Stimulated activated CD4-positive, alpha-beta T cell treated with anti-CD3 and anti-CD28 coated beads, TNF-alpha, amount 100 ng/mL, for 24 hours (primary cell): Measurements from ENCODE around the gene CFAP74.

Source experiments
- DNase-seq, 3 experiments: peaks; one replicate each; pipeline ENCODE4 v3.0.0-alpha.2; 2020; ENCODE audit warnings: low read depth in 3 of 3

Gene CFAP74

DNA sequence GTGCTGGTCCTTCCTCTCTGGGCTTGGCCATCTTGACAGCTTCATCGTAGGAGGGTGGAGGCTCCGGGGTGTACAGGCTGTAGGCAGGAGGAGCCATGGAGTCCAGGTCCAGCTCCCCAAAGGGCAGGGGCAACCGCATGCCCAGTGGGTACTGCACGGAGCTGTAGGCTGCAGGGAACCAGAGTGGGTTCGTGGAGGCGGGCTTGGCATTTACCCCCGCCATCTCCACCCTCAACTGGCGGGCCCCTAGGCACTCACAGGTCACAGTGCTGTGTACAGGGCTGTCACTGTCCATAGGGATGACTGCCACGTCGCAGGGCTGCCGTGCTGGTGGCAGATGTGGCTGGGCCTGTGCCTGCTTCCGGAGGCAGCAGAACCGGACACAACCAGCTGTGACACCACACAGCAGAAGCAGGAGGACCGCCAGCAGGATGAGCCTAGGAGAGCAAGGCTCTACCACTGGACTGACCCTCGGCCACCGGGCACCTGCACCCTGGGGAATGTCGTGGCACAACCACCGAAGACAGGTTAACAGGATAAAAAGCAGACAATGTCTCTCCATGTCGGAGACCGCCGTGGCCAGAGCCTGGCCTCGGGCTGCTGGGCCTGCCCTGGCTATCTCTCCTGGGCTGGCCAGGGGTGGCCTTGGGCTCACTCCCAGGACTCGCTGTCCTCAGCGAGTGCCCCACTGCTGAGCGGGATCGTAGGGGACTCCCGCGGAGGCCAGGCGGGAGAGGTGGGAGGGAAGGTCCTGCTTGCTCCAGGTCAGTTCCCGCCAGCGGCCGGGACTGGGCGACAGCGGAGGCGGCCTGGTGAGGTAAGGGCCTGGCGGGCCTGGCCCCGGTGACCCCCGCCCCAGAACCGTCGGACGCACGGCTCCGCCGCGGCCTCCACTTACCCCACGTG, 85.3 kb downstream of the CFAP74 start:
- no peak for DNase-seq

DNA sequence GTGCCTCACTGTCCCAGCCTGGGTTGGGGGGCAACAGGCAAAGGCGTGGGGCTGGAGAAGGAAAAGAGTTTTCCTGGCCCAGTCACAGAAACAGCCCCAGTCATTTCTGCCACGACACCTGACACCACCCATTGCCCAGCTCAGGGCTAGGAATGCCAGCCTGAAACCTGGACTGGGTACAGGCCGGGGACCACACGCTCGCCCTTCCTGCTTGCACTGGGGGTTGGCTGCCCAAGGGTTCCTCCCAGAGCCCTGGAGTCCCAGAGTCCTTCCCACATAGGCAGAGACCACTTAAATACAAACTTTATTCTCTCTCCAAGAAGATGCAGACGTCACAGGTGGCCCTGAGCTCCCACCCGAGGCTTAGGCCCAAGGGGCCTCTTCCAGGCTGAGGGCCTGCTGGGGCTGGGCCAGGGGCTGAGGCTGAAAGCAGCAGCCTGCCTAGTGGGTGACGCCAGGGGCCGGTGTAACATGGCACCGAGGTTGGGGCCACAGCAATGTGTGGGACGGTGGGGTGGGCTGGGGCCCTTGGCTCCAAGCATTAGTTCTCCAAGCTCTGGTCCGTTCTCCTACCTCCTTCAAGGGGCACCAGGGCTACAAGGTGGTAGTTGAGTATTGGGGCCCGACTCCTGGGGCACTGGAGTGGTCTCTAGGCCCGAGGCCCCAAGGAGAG, 86.1 kb downstream of the CFAP74 start:
- no peak for DNase-seq

DNA sequence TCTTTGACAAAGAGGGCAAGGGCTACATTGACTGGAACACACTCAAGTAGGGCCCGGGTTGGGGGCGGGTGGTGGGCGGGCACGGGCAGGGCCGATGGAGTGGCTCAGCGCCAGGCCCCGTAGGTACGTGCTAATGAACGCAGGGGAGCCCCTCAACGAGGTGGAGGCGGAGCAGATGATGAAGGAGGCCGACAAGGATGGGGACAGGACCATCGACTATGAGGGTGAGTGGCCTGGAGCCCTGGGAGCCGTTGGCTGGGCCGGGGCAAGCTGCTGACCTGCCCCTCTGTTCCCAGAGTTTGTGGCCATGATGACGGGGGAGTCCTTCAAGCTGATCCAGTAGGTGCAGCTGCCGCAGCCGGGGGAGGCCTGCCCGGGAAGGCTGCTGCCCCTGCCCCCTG, 86.7 kb downstream of the CFAP74 start:
- no peak for DNase-seq

DNA sequence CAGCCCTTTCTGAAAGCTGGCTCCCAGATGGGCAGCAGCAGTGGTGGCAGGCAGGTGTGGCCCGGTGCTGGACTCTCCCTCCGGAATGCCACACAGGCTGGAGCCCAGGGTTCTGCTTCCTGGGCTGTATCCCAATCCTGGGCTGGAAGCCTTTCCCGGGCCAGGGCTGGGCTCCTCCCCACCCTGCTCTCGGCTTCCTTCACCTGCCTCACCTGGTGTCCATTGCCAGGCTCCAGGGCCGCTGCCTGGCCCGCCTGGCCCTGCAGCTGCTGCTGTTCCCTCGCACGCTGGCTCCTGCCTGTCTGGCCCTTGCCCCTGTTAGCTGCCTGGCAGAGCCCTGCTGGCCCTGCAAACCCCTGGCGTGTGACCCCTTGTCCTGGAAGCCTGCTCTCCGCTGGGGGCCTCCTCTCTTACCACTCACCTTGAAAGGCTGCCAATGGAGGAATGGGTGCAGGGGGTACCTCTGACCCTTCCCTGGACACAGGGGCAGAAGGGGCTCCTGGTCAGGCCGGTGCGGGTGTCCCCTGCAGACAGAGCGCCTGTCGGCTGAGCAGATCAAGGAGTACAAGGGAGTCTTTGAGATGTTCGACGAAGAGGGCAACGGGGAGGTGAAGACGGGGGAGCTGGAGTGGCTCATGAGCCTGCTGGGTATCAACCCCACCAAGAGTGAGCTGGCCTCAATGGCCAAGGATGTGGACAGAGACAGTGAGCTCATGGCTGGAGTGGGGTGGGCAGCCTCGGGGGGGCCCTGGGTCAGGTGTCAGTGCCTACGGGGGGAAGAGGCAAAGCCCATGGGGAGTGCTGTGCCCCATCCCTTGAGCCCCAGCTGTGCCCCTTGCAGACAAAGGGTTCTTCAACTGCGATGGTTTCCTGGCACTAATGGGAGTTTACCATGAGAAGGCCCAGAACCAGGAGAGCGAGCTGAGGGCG, 87.4 kb downstream of the CFAP74 start:
- DNase-seq = no peak

DNA sequence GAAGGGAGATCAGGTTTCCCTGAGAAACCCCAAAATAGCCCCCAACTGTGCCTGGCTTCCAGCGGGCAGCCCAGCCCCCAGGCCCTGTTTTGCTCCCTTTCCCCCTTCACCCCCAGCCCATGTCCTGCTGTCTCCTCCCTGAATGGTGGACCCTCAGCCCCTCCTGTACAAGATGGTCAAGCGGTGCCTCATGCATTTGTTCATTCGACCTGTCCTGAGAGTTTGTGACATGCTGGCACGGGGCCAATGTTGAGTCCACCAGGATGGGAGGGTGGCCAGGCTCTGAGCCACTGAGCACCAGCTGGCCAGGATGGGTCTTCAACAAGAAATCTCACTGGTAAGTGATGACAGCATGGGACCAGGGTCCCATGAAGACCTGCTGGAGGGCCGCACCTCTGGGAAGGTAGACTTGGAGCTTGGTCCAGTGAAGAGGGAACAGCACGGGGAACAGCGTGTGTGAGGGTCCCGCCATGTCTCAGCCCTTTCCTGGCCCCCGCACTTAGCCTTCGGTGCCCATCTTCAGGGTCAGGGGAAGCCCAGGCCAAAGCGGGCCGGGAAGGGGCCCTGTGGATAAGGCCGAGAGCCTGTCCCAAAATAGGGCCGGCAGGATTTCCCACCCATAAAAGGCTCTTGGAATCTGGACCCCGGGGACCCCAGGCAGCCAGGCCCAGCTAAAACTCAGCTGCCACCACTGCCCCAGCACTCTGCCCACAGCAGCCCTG, 88.5 kb downstream of the CFAP74 start, which contains the start of gene CALML6:
Gene CALML6, plus strand, starts transcription at position 290 of the 722 bp plus-strand sequence. Its CDS starts 21 bp downstream, at position 311.
- no peak for DNase-seq

DNA sequence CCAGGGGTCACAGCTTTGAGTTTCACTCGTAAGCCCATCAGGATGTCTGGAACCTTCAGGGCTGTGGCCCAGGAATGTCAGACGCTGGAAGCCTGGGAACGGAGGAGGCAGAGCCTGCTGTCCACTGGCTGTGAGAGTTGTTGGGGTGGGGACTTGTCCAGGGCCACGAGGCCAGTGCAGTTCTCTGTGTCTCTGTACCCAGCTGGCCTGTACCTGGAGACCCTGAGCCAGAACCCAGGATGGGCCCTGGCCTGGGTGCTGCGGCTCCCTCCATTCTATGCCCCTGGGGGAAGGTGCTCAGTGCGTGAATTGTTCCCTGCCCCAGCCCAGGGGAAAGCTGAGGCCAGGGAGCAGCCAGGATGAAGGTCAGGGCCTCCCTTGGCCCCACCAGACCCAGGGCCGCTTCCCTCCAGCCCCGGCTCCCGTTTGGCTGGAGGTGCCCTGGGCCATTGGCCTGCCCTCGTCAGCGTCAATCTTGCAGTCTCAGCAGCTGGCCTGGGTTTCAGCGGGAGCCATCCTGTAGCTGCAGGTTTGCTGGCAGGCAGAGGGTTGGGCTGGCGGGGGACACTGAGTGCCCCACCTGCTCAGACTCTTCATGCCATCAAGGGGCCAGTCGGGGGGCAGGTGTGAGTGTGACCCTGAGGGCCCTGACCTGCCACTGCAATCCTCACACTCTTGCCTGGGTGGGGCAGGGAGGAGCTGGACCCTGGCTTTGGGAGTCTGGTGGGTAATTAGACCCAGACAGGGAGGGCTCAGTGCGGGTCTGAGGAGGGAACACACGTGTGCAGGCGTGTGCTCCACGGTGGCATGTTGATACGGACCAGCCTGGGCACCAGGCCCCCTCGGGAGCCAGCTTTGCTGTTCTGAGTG, 89.2 kb downstream of the CFAP74 start:
- DNase-seq = no peak

DNA sequence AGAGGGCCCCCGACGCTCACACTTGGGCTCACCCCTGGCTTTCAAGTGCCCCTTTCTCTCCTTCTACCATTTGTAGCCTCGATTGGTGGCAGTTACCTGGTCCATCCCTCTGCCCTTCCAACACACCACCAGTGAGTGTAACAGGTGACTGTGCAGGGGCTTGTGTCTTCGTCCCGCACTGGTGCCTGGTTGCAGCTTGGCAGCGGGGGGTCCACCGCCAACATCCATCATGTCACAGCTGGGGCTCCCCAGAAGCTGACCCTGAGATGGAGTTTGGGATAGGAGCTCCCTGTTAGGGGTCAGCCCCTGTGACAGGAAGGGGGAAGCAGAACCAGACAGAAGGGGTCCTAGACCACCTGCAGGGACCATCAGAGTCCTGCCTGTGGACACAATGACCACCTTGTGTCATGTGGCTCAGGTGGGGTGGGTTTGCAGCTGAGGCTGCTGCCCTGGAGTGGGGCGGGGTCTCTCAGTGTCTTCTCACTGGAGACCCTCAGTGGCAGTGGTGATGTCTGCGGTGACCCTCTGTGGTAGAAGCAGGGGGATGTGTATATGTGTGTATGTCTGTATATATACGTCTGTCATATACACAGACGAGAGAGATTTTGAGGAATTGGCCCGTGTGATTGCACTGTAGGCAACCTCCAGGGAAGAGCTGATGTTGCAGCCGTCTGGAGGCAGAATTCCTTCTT, 92.1 kb downstream of the CFAP74 start:
- no peak for DNase-seq

DNA sequence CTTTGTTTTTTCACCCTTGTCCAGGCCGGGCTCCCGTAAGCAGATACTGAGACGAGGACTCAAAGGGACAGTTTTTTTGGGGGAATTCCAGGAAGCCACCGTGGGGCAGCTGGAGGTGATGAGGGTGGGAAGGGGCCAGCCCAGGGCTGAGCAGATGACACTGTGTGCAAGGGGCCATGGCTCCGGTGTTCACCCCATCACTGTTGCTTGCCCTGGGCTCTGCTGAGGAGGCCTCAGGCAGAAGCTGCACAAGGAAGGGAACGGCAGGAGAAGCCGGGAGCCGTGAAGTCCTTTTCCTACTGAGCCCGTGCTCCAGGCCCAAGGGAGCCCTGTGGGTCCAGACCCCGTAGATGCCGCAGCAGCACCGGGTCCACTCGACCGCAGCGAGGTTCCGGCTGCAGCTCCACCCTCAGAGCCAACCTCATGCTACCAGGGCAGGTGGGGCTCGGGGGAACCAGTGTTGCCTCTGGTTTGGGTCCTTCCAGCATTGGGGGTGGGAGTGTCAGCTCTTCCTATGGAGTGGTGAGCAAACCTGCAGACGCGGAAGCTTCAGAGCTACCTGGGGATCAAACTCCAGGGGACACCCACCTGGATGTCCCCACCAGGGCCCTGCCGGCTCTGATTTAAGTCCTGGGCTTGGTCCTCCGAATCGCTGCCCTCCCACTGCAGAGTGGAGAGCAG, 92.8 kb downstream of the CFAP74 start:
- no peak for DNase-seq

DNA sequence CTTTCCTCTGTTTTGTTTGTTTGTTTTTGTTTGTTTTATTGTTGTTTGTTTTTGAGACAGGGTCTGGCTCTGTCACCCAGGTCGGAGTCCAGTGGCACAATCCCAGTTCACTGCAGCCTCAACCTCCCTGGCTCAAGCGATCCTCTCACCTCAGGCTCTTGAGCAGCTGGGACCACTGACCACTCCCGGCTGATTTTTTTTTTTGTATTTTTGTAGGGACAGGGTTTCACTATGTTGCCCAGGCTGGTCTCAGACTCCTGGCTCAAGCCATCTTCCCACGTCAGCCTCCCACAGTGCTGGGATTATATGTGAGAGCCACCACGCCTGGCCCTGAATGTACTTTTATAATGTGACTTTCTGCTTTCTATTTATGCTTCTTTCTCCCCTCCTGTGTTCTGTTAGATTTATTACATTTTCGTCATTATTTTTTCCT, 93.5 kb downstream of the CFAP74 start:
- DNase-seq = no peak

DNA sequence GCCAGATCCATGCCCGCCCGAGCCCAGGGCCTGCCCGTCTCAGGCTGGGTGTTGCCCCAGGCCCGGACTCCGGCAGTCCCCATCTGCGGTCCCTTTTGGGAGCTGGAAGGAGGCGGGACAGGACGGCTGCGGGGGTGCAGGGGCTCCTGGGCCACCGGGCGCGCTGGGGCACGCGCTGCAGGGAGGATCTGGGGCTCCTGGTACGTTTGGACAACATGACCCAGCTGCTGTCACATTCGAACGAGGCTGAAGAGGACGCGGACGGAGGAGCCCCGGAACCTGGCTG, 95.1 kb downstream of the CFAP74 start:
- no peak for DNase-seq

DNA sequence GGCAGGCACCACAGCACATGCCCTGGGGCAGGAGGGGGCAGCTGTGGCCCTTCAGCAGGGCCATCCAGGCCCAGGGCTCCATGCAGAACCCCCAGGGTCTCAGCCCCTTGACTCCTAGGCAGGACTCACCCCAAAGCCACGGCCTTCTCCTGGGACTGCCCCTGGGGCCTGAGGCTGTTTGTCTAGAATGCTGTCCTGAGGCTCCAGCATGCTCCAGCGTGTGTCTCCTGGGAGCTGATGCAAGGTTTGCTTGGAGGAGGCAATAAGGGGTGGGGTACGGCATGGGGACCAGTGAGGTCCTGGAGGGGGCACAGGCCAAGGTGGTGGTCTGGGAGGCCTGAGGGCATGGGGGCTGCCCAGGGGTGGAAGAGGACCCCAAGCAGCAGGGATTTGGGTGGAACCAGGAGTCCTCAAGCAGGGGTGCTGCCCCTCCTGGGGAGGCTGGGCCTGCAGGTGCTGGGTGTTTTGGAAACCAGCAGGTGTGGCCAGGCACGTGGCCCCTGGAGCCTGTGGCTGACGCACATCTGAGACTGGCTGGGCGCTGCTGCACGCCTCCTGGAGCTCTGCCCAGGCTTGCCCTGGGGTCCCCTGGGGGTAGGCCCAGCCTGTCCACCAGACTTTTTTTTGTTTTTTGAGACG, 96.4 kb downstream of the CFAP74 start:
- no peak for DNase-seq

DNA sequence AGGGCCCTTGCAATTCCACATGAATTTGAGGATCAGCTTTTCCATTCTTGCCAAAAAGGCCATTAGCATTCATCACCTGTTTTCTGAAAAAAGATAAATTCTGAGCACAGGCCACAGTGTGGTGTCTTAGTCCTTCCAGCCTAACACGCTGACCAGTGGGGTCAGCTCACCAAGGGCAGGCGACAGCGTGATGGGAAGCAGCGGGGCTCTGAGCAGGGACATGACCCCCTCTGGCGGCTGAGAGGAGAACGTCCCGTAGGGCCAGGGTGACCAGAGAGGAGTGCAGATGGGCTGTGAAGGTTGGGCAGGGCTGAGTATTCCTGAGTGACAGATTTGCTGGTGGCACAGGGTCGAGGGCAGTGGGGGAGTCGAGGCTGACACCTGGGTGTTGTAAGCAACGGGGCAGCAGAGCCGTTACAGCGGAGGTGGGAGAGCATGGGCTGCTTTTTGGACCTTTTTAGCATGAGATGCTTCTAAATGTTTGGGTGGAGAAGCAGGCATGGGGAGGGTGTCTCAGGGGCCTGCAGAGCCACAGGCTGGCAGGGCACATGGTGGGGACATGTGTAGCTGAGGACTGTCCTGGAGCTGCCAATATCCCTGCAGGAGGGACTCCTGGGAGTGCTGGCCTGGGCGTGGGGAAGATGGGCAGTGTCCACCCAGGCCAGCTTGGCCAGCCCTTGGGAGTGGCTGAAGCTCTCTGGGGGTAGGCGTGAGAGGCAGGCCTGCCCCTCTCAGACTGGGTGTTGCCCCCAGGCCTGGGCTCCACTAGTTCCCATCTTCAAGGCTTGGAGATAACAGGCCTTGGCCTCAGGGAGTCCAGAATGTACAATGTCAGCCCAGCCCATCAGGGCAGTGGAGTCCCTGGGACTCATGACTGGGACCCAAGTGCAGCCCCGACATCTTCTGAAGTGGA, 97.1 kb downstream of the CFAP74 start:
- DNase-seq = peak in 2 of 3 experiments; percentile 50 to 65

DNA sequence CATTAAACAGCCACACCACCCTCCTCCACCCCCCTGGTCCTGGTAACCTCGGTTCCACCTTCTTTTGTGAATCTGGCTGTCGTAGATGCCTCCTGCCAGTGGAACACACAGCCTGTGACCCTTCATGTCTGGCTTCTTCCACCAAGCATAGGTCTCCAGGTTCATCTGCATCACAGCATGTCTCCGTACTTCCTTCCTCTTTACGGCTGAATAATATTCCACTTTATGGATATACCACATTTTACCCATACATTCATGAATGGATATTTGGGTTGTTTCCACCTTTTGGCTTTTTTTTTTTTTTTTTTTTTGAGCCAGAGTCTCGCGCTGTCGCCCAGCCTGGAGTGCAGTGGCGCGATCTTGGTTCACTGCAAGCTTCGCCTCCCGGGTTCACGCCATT, 100.4 kb downstream of the CFAP74 start:
- DNase-seq = no peak

DNA sequence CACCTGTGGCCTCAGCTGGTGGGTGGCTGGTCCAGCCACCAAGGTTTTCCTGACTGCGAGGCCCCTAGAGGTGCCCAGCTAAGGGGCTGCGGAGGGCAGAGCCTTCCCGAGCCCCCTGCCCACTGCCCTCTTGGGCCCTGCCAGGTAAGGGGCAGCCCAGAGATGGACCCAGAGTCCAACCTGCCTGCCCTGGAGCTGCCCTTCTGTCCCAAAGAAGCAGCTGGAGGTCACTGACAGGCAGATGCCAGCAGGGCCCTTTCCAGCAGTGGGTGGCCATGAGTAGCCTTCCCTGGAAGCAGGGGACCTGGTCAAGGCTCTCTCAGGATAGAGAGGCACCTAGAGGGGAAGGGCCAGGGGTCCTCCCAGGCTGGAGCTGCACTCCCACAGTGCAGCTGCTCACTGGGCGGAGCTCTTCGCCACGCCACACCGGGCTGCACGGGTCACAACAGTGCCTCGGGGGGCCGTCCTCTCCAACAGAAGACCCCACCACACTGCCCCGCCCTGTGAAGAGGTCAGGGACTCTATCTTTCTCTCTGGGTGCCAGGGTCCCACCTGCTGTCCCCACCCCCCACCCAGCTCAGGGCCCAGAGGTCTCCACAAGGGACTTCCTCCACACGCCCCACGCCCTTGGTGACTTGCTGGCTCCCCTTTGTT, 101.8 kb downstream of the CFAP74 start:
- DNase-seq = no peak

DNA sequence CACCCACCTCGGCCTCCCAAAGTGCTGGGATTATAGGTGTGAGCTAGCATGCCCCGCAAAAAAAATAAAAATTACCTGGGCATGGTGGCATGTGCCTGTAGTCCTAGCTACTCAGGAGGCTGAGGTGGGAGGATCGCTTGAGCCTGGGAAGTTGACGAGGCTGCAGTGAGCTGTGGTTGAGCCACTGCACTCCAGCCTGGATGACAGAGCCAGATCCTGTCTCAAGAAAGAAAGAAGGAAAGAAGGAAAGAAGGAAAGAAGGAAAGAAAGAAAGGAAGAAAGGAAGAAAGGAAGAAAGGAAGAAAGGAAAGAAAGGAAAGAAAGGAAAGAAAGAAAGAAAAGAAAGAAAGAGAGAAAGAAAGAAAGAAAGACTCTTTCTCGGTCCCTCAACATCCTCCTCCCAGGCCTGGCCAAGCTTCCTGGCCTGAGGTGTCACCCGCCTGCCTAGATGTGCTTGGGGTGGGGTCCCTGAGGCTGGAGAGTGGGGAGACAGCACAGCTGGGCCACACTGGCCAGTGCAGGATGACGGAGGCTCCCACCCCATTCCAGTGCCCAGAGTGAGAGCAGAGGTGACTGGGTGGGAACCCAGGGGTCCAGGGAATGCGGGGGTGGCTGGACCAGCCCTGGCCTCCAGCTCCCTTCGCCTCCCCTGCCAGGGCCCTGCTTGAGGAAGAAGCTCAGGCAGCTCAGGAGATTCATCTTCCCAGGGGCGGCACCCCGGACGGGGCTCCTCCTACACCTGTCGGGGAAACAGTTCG, 102.5 kb downstream of the CFAP74 start:
- no peak for DNase-seq

DNA sequence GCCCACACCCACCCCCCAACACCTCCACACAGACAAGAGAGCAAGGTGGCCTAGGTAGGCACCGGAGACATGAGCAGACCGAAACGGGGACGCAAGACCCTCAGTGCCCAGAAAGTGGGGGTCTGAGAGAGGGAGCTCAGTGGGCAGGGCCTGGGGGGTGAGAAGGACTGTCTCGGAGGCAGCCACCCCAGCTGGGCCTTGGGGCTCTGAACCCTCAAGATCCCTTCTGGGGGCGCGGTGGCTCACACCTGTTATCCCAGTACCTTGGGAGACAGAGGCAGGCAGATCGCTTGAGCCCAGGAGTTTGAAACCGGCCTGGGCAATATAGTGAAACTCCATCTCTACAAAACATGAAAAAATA, 103.6 kb downstream of the CFAP74 start:
- no peak for DNase-seq
